ENCODE measurements around the gene TRIO.

TRIO gene

DNA sequence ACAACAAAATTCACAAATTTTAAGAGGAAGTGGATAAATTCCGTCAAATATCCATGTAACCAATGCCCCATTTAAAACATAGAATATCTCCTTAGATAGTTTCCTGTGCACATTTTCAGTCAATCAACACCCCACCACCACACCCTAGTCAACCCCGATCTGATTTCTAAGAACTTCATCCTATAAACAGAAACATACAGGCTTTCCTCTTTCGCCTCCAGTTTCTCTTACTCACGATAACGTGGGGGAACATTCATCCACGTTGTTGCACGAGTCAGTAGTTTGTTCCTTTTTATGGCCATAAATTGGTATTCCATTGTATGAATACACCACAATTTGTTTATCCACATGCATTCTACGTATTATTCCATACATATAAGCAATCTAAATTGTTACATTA lies 35.6 kb upstream of the TRIO start:
- no peak overlapping the region for H3K4me3 ChIP-seq (ENCODE audit: low read depth, low read length)
- no peak for DNase-seq (ENCODE audit: low read depth)
- TF ChIP-seq, protein P1, sequence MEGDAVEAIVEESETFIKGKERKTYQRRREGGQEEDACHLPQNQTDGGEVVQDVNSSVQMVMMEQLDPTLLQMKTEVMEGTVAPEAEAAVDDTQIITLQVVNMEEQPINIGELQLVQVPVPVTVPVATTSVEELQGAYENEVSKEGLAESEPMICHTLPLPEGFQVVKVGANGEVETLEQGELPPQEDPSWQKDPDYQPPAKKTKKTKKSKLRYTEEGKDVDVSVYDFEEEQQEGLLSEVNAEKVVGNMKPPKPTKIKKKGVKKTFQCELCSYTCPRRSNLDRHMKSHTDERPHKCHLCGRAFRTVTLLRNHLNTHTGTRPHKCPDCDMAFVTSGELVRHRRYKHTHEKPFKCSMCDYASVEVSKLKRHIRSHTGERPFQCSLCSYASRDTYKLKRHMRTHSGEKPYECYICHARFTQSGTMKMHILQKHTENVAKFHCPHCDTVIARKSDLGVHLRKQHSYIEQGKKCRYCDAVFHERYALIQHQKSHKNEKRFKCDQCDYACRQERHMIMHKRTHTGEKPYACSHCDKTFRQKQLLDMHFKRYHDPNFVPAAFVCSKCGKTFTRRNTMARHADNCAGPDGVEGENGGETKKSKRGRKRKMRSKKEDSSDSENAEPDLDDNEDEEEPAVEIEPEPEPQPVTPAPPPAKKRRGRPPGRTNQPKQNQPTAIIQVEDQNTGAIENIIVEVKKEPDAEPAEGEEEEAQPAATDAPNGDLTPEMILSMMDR (IDR thresholded peaks at IDR 0.05; ENCODE audit: control insufficient read depth, extremely low read depth, insufficient read depth): no peak

DNA sequence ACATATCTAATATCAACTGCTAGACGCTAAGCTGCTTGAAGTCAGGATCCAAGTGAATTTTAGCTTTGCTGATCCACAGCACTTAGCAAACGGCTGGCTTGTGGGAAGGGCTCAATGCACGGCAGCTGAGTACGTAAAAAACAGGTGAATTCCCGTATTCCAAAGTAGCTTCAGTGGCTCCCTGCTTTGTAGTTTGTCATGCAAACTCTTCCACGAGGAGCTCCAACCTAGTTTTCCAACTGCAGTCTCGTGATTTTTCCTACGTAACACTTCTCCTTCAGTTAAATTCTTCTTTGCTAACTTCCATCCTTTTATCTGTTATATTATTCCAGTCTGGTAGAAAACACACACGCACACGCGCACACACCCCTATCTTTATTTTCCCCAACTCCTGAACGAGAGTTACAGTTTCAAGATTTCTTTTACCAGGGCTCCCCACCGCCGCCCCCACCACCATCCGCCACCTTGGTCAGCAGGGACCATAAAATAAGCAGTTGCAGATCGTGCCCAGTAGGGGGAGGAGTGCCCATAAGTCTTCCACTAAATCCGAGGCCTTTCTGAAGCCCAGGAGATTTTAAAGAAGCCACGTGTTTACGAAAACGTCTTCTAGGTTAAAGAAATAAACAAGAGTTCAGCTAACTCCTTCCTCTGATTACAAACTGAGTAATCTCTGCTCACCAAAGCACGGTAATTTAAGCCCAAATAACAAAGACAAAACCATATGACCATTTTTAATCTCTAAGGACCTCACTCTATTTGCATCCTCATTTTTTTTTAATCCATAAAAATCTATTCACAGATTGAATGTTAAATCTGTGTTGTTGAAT lies 34.8 kb upstream of the TRIO start:
- no peak overlapping the region for H3K4me3 ChIP-seq (ENCODE audit: low read depth, low read length)
- TF ChIP-seq, protein P1 (IDR thresholded peaks at IDR 0.05; ENCODE audit: control insufficient read depth, extremely low read depth, insufficient read depth): peak; percentile 27; the same call in 1 of the 2 replicates
- no peak for DNase-seq (ENCODE audit: low read depth)

DNA sequence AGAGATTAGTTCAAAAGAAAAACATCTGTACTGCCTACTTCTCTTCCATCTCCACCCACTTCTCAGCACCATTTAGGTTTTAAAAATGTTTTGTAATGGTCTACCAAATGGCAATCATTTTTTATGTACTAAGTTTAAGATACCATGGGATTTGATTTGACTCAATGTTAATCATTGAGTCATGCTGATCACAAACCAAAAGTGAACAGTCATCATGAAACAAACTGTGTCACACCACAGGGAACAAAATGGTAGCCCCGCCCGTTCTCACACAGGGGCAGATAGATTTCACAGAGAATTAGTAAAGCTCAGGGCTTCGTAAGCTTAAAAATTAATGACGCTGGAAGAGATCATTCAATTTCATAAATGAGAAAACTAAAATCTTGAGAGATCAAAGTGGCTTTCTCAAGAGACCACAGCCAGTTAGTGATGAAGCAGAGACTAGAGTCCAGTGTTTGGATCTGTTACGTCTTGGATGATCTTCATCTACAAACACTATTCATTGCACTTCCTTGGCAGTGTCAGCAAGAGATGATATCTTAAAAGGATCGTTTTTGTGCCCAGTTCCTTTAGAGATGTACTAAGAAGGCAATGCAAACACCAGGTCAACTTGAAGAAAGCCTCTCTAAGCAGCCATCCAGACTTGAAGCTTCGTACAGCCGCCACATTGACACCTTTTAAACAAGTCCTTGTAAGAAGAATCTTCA lies 33.9 kb upstream of the TRIO start:
- H3K4me3 ChIP-seq (ENCODE audit: low read depth, low read length): no peak overlapping the region
- TF ChIP-seq, protein P1 (IDR thresholded peaks at IDR 0.05; ENCODE audit: control insufficient read depth, extremely low read depth, insufficient read depth): no peak
- DNase-seq (ENCODE audit: low read depth): peak; percentile 86

DNA sequence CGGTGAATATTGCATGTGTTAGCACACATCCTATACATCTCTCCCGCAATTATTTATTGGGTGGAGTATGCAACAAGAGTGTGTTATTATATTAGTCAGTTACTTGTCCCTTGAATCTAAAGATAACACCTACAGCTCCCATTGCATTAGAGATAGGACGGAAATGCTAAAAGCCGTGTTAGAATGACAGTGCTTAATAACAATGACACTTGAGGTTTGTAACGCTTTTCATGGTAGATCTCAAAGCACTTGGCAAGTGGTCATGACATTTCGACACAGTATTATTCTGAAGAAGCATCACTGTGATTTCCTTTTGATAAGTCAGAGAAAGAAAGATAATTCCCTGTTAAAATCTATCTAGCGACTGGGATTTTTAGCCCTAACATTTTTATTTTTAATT lies 33.4 kb upstream of the TRIO start:
- TF ChIP-seq, protein P1 (IDR thresholded peaks at IDR 0.05; ENCODE audit: control insufficient read depth, extremely low read depth, insufficient read depth): no peak
- H3K4me3 ChIP-seq (ENCODE audit: low read depth, low read length): no peak overlapping the region
- DNase-seq (ENCODE audit: low read depth): no peak

DNA sequence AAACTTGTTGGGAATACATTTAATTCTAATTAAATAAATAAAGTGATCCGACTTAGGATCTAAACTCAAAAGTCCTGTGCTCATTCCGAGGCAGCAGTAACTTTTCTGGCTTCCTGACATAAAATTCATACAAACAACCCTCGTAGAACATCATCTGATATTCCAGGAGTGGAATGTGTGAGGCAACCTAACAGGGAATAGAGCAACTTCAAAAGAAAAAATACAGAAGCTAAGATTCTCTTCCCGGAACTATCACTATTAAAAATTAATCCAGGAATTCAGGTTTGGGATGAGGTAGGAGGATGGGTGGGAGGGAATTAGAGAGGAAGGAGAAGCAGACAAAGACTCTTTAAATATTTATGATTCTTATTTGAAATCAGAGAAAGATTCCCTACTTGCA lies 32.9 kb upstream of the TRIO start:
- no peak overlapping the region for H3K4me3 ChIP-seq (ENCODE audit: low read depth, low read length)
- TF ChIP-seq, protein P1 (IDR thresholded peaks at IDR 0.05; ENCODE audit: control insufficient read depth, extremely low read depth, insufficient read depth): no peak
- DNase-seq (ENCODE audit: low read depth): no peak

DNA sequence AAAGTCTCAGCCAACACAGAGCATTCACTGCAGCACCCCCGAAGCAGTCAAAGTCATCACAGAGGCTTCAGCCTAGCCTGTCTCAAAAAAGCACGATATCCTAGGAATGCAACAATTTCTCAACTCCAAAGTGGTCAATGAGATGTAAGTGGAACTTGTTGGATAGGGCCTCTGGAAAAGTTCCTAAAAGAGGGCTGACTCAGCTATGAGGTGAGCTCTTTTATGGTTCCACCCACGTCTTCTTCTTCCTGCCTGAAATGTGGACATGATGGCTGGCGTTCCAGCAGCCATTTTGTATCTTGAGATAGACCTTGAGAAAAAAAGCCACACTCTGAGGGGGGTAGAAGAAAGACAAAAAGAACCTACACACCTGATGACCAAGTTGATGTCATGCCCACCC lies 32.5 kb upstream of the TRIO start:
- no peak for DNase-seq (ENCODE audit: low read depth)
- H3K4me3 ChIP-seq (ENCODE audit: low read depth, low read length): no peak overlapping the region
- TF ChIP-seq, protein P1 (IDR thresholded peaks at IDR 0.05; ENCODE audit: control insufficient read depth, extremely low read depth, insufficient read depth): no peak
